HG03457 (cell line): ENCODE results near the gene USH2A.

Experiments
- ATAC-seq: cut with Tn5 transposase; IDR thresholded peaks from one replicate; pipeline ENCODE4 v1.9.1; 2021; ENCODE audit warnings: moderate number of reproducible peaks; ENCODE audit not compliant: unreplicated experiment

Gene USH2A

GRCh38 chr1:215731699-215732098 is 691.5 kb downstream of the USH2A start:
- ATAC-seq: no peak

- ATAC-seq: no peak
These were observed 692.6 kb downstream of the USH2A start for GRCh38 chr1:215730600-215730999.

GRCh38 chr1:215728169-215728568 is 695.1 kb downstream of the USH2A start:
- ATAC-seq: no peak

- ATAC-seq: no peak
These were observed 703.1 kb downstream of the USH2A start for GRCh38 chr1:215720126-215720525.

GRCh38 chr1:215719552-215719951 is 703.7 kb downstream of the USH2A start:
- no peak for ATAC-seq

- ATAC-seq: no peak
These were observed 704.5 kb downstream of the USH2A start for GRCh38 chr1:215718575-215719287.

- no peak for ATAC-seq
These were observed 705.4 kb downstream of the USH2A start for GRCh38 chr1:215717677-215718426.

GRCh38 chr1:215710899-215711225 is 712.4 kb downstream of the USH2A start:
- ATAC-seq: no peak

- peak; percentile 76 for ATAC-seq
These were observed 713.0 kb downstream of the USH2A start for GRCh38 chr1:215710036-215710898.

GRCh38 chr1:215704089-215704860 is 719.0 kb downstream of the USH2A start:
- ATAC-seq: no peak

GRCh38 chr1:215682232-215682631 is 741.0 kb downstream of the USH2A start:
- ATAC-seq: no peak

- no peak for ATAC-seq
These were observed 742.2 kb downstream of the USH2A start for GRCh38 chr1:215681041-215681440.

- ATAC-seq: no peak
These were observed 744.0 kb downstream of the USH2A start for GRCh38 chr1:215679231-215679630.

- ATAC-seq: no peak
These were observed 746.1 kb downstream of the USH2A start for GRCh38 chr1:215677112-215677511.

- no peak for ATAC-seq
These were observed 749.3 kb downstream of the USH2A start for GRCh38 chr1:215673943-215674342.

- ATAC-seq: no peak
These were observed 750.8 kb downstream of the USH2A start for GRCh38 chr1:215672482-215672881.

GRCh38 chr1:215669806-215670491 is 753.3 kb downstream of the USH2A start:
- ATAC-seq: no peak

- no peak for ATAC-seq
These were observed 755.5 kb downstream of the USH2A start for GRCh38 chr1:215667761-215668160.

- ATAC-seq: no peak
These were observed 758.0 kb downstream of the USH2A start for GRCh38 chr1:215665215-215665614.

- no peak for ATAC-seq
These were observed 762.2 kb downstream of the USH2A start for GRCh38 chr1:215661033-215661432.
